Retinal pigment epithelial cell (primary cell): Measurements from ENCODE around the gene MFSD2B.

Experiments
- DNase-seq: peaks from one replicate; pipeline ENCODE4 v3.0.0-alpha.2; 2010; ENCODE audit warnings: low read depth
- H3K4me3 ChIP-seq: 2 replicates; pipeline ENCODE4 v1.5.1; 2011; ENCODE audit warnings: mild to moderate bottlenecking, low read length, control low read depth, moderate library complexity
- TF ChIP-seq, protein P1 (sequence below): conservative IDR thresholded peaks from 2 replicates; pipeline ENCODE4 v1.5.1; 2011; ENCODE audit warnings: low read depth, low read length, control low read depth, inconsistent platforms

MFSD2B gene

DNA sequence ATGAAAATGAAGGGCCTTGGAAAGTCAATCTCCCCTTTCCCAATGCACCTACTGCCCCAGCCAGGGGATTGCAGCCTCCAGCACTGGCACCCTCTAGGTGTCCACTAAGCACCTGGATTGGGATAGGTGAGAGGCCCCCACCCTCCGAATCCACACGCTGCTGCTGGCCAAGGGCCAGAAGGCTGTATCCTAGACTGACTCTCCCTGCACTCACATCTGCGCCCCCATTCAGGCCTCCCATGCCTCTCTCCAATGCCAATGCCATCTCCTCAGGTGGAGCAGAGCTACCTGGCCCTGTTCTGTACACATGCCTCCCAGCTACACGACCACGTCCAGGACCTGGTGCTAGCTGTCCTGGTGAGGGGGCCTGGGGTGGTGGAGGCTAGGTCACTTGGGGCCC is 9.8 kb downstream of the MFSD2B start:
- DNase-seq, result no peak
- TF ChIP-seq, protein P1, sequence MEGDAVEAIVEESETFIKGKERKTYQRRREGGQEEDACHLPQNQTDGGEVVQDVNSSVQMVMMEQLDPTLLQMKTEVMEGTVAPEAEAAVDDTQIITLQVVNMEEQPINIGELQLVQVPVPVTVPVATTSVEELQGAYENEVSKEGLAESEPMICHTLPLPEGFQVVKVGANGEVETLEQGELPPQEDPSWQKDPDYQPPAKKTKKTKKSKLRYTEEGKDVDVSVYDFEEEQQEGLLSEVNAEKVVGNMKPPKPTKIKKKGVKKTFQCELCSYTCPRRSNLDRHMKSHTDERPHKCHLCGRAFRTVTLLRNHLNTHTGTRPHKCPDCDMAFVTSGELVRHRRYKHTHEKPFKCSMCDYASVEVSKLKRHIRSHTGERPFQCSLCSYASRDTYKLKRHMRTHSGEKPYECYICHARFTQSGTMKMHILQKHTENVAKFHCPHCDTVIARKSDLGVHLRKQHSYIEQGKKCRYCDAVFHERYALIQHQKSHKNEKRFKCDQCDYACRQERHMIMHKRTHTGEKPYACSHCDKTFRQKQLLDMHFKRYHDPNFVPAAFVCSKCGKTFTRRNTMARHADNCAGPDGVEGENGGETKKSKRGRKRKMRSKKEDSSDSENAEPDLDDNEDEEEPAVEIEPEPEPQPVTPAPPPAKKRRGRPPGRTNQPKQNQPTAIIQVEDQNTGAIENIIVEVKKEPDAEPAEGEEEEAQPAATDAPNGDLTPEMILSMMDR, result no peak
- H3K4me3 ChIP-seq, result no peak overlapping the region

DNA sequence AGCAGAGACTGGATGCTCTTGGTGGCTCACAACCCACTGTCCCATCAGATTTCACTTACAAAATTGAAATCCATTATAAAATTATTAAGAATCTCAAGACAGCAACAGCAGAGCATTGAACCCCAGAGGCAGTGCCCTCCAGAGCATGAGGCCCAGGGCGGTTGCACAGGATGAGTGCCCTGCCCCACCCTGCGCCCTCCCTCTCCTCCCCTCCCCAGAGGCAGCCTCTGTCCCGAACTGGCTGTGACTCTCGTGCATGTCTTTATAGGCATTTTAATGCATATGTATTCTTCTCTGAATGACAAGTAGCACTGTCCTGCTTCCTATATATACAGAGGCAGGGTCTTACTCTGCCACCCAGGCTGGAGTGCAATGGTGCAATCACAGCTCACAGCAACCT is 10.4 kb downstream of the MFSD2B start:
- no peak overlapping the region for H3K4me3 ChIP-seq
- no peak for DNase-seq
- TF ChIP-seq, protein P1, result no peak

DNA sequence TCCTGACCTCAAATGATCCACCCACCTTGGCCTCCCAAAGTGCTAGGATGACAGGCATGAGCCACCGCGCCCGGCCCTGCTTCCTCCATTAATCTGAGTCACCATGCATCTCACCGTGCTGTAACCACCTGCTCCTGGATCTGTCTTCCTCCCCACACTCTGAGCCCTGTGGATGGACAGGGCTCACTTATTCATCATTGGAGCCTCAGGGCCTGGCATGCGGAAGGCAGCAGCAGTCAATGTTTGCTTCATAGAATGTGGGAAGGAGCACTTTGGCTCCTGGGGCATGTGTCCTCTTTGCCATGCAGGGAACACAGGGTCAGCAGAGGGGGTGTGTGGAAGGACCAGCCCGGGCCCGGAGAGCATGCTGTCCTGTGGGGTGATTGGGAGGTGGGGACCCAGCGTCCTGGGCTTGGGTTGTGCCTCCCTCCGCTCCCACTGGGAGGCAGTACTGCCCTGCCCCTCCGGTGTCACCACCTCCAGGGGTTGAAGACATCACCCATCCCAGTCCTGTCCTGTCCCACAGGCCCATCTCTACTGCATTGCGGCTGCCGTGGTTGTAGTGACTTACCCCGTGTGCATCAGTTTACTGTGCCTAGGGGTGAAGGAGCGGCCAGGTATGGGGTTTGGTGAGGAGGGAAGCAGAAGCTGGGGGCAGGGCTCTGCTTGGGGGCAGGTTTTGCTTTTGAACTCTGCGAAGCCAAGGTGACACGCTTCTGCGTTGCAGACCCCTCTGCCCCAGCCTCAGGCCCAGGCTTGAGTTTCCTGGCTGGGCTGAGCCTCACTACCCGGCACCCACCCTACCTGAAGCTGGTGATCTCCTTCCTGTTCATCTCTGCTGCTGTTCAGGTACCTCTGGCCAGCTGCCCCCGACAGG is 11.5 kb downstream of the MFSD2B start:
- TF ChIP-seq, protein P1, result peak; percentile 37
- no peak for DNase-seq
- H3K4me3 ChIP-seq, result no peak overlapping the region

GRCh38 chr2:24022324-24022974 is 12.6 kb downstream of the MFSD2B start:
- DNase-seq, result no peak
- H3K4me3 ChIP-seq, result no peak overlapping the region
- TF ChIP-seq, protein P1, result no peak

DNA sequence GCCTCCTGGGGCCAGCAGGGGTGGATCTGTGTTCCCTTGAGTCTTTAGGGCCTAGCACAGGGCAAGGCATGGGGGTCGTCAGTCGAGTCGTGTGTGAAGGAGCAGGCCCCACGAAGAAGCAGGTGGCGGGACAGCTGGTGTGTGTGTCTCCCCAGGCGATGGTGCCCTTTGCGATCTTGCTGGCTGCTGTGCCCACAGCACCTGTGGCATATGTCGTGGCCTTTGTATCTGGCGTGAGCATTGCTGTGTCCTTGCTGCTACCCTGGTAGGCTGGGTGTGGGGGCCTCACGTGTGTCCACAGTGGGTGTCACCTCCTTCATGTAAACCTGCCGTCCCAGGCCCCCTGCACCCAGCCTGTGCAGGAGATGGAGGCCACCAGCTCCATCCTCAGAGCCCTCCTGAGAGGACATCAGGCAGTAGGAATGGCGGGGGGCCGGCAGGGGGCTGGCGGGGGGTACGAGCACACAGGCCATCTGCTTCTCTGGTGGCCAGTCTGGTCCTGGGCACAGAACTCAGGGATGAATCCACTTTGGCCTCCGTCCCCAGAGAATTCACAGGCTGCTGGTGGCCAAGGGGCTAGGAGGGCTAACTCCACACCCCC is 13.2 kb downstream of the MFSD2B start:
- DNase-seq, result no peak
- TF ChIP-seq, protein P1, result no peak
- no peak overlapping the region for H3K4me3 ChIP-seq

- H3K4me3 ChIP-seq, result no peak overlapping the region
- TF ChIP-seq, protein P1, result peak; percentile 37
- no peak for DNase-seq
These were observed 14.1 kb downstream of the MFSD2B start for GRCh38 chr2:24024018-24024417.
